Cardiac muscle cell (in vitro differentiated cells and primary cell): ENCODE data around the gene DCAF12. TPM values are rescaled to one million over a fixed set of nuclear protein-coding genes. Genes with fewer than 3 reads are reported as not detected.

Source experiments
- DNase-seq, 2 donors: peaks; one replicate each; pipeline versions ENCODE4 v3.0.0 to v3.0.0-alpha.2; 2010 to 2017; ENCODE audit warnings: low read depth in 1 of 2, low spot score in 1 of 2
- H3K27ac ChIP-seq: fragments of 200-600 bp; sonication (generic); 2 replicates; pipeline ENCODE4 v1.5.1; 2016
- H3K27me3 ChIP-seq: fragments of 200-600 bp; sonication (generic); 2 replicates; pipeline ENCODE4 v1.6.0; 2016; ENCODE audit warnings: control low read depth
- H3K36me3 ChIP-seq: fragments of 200-600 bp; sonication (generic); 2 replicates; pipeline ENCODE4 v1.5.1; 2016; ENCODE audit warnings: control low read depth
- H3K4me1 ChIP-seq: fragments of 200-600 bp; sonication (generic); 2 replicates; pipeline ENCODE4 v1.8.1; 2017; ENCODE audit warnings: low read depth, mild to moderate bottlenecking, mixed run types
- H3K4me3 ChIP-seq: fragments of 200-600 bp; sonication (generic); 2 replicates; pipeline ENCODE4 v1.5.1; 2016; ENCODE audit warnings: mild to moderate bottlenecking
- H3K9me3 ChIP-seq: fragments of 200-600 bp; sonication (generic); 2 replicates; pipeline ENCODE4 v1.5.1; 2017; ENCODE audit warnings: low read depth, mild to moderate bottlenecking, control low read depth
- CTCF ChIP-seq: IDR thresholded peaks from 2 replicates; pipeline ENCODE4 v1.5.1; 2012; ENCODE audit warnings: low read depth, mild to moderate bottlenecking, low read length
- polyA plus RNA-seq: library from polyadenylated mRNA; unstranded; fragments of >200 nt; fragmentation: Nextera tagmentation; extraction: Ambion mirVana; gene quantifications from 2 replicates; pipeline ENCODE4 v1.2.1, GENCODE V29; 2016
- total RNA-seq: library from RNA; depleted of rRNA; stranded (reverse); fragments of >200 nt; gene quantifications from 2 replicates; pipeline ENCODE4 v1.2.3, GENCODE V29; 2016

The DCAF12 gene
- total and polyA plus RNA-seq, 2 experiments from 2014 or later, result 27.1 to 31.7 TPM

- H3K4me1 ChIP-seq, result no peaks in the 10 kb centered on the region
- TF ChIP-seq CTCF, result no peak
These were observed 61.0 kb downstream of the DCAF12 start for GRCh38 chr9:34065541-34065940.

GRCh38 chr9:34059954-34060353 lies 66.5 kb downstream of the DCAF12 start:
- DNase-seq, result no peak
- H3K4me1 ChIP-seq, result no peaks in the 10 kb centered on the region
- no peaks in the 10 kb centered on the region for H3K9me3 ChIP-seq
- H3K36me3 ChIP-seq, result no peaks in the 10 kb centered on the region
- H3K4me3 ChIP-seq, result no peak overlapping the region
- TF ChIP-seq CTCF, result no peak
- H3K27ac ChIP-seq, result no peak overlapping the region
- no peaks in the 10 kb centered on the region for H3K27me3 ChIP-seq

More at GRCh38 chr9:34065541-34065940, 61.0 kb downstream of the DCAF12 start:
- no peak for DNase-seq
- Histone ChIP-seq H3K27ac (no peak overlapping the region), H3K4me3 (no peak overlapping the region), H3K9me3 (no peaks in the 10 kb centered on the region), H3K36me3 (no peaks in the 10 kb centered on the region), H3K27me3 (no peaks in the 10 kb centered on the region)

- H3K27ac ChIP-seq, result no peak overlapping the region
- TF ChIP-seq CTCF, result no peak
- no peaks in the 10 kb centered on the region for H3K27me3 ChIP-seq
- peak in 1 of 2 donors; percentile 27 for DNase-seq
- H3K9me3 ChIP-seq, result no peaks in the 10 kb centered on the region
- no peak overlapping the region for H3K4me3 ChIP-seq
- H3K4me1 ChIP-seq, result no peaks in the 10 kb centered on the region
- no peaks in the 10 kb centered on the region for H3K36me3 ChIP-seq
These were observed 67.2 kb downstream of the DCAF12 start for GRCh38 chr9:34059281-34059680.

DNA sequence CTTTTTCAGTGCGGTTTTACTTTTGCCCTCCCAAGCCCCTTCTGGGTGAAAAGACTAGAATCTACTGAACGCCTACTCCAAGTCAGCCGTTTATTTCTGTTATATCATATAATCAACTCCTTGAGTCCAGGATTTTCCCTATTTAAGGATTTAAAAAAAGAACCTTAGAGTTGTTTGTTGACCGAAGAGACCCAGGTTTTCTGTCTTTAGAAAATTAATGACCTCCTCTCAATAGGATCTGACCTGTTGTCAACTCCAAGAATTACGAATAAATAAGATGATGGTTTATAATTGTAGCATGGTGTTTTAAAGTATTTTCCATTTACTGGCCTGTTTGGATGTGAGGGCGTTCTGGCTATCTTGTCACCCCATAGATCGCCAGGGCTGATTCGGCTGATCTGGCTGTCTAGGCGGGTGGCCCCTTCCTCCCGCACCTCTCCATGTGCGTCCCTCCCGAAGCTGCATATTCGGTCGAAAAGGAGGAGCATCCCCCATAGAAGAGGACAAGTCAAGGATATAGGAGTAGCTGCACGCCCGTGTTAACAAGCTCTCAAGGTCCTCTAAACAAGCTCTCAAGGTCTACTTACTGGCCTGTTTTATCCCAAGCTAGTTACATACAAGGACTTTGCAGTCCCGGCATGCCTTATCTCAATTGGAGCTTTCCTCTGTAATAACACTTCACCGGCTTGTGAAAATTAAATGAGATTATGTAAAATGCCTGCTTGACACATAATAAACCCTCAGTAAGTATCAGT lies 76.7 kb downstream of the DCAF12 start:
- peak overlapping the region; percentile 98 for H3K27ac ChIP-seq
- no peak for TF ChIP-seq CTCF
- DNase-seq, result peak in 1 of 2 donors; percentile 28

GRCh38 chr9:34048727-34049629 lies 77.5 kb downstream of the DCAF12 start, which contains the start of gene UBAP2:
Gene UBAP2, minus strand, starts transcription at chr9:34048887. Its CDS starts 31,739 bp downstream, at chr9:34017148.
- H3K9me3 ChIP-seq, result no peaks in the 10 kb centered on the region
- H3K4me3 ChIP-seq, result peak within 1 kb of the TSS; percentile 88
- no peak for TF ChIP-seq CTCF
- peak within 1 kb of the TSS; percentile 98 for H3K27ac ChIP-seq
- peak; percentile 99 for DNase-seq
- H3K4me1 ChIP-seq, result peaks cover 15% of the 10 kb centered on the region
- H3K36me3 ChIP-seq, result no peaks in the 10 kb centered on the region
- H3K27me3 ChIP-seq, result no peaks in the 10 kb centered on the region

More for the DNA sequence above, 76.7 kb downstream of the DCAF12 start:
- Histone ChIP-seq H3K27me3 (no peaks in the 10 kb centered on the region), H3K4me1 (peaks cover 15% of the 10 kb centered on the region), H3K9me3 (no peaks in the 10 kb centered on the region), H3K36me3 (no peaks in the 10 kb centered on the region), H3K4me3 (peak overlapping the region; percentile 88)
